SW 1271 (cell line): ENCODE results near the gene LPAR3.
"Not testable (repeated sequence)": the region's sequence is repeated elsewhere in the genome, so short reads cannot be mapped to it uniquely, and the experiment has no call there.

Experiments used
- DNase-seq, 2 experiments: peaks; one replicate each; lab custom pipeline; 2025; lab: John Stamatoyannopoulos, UW

LPAR3 gene, protein sequence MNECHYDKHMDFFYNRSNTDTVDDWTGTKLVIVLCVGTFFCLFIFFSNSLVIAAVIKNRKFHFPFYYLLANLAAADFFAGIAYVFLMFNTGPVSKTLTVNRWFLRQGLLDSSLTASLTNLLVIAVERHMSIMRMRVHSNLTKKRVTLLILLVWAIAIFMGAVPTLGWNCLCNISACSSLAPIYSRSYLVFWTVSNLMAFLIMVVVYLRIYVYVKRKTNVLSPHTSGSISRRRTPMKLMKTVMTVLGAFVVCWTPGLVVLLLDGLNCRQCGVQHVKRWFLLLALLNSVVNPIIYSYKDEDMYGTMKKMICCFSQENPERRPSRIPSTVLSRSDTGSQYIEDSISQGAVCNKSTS

GRCh38 chr1:84892705-84893618 is at the start of gene LPAR3:
TSS of gene LPAR3 (minus strand) at chr1:84893206. CDS start at chr1:84866120, 27,086 bp downstream.
- DNase-seq = peak in 1 of 2 experiments; percentile 27

DNA sequence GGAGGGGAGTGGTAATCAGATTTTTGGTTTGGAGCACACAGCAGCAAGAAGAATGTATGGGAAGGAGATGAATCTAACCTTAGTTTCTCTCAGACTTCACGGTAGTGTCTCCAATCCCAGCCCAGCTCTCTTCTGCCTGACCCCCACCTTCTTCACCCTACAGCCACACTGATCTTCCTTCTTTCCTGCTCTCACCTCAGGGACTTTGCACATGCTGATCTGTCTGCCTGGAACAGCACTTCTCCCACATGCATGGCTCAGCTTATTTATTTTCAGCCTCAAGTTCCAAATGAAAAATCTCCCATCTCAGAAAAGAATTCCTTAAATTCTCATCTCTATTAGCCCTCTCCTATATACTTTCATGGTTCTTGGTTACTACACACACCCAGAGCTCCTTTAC is 48.8 kb upstream of the LPAR3 start:
- DNase-seq = no peak

GRCh38 chr1:84940481-84940880 is 47.5 kb upstream of the LPAR3 start:
- DNase-seq = peak in 1 of 2 experiments; percentile 42

GRCh38 chr1:84939761-84940160 is 46.8 kb upstream of the LPAR3 start:
- no peak for DNase-seq

DNA sequence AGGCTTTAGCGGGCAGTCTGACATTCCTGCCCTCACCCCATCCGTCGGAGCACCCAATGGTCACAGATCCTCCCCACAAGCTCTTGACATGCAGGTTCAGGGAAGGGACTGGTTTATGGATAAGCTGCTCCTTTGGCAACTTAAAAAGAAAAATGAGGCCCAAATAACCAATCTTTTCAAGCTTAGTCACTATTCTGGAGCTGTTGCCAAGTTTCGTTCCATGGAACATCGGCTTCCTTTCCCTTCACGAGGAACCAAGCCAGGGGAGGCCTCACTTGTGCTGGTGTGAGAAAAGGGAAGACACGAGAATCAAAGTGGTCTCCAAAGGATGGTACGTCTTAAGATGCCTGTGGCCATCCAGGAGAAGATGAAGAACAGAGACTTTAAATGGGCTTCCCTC is 46.1 kb upstream of the LPAR3 start:
- no peak for DNase-seq

DNA sequence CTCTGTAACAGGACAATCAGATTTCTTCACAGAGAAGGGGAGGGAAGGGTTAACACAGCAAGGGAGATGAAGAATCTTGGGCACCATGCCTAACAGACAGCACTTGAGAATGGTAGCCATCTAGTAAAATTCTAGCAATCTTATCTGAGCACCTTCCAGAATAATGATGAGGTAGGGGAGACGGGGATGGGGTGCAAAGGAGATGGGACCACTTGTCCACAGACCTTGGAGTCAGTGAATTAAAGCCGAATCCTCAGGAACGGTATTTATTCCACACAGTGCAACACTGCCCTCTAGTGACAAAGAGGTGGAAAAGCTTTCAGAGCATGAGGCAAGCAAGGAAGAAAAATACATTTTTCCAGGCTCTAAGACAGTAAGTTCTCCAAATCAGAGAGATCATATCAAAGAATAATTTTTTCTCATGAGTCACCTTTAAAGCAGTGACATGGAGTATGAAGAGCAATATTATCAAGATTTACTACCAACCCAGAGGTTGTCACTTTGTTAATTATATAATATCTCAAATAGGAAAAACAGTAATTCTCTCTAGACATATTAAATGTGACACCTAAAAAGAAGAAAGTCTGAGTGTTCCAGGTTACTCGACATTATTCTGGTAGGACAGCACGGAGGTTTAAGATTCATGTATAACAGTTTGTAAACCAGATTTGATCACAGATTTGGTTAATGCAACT is 43.3 kb upstream of the LPAR3 start:
- peak; percentile 8 to 43 for DNase-seq

GRCh38 chr1:84933011-84933611 is 40.1 kb upstream of the LPAR3 start:
- DNase-seq = no peak

- no peak for DNase-seq
Observed at GRCh38 chr1:84930831-84931230, 37.8 kb upstream of the LPAR3 start.

- no peak for DNase-seq
Observed at GRCh38 chr1:84930329-84930728, 37.3 kb upstream of the LPAR3 start.

GRCh38 chr1:84929581-84929980 is 36.6 kb upstream of the LPAR3 start:
- no peak for DNase-seq

DNA sequence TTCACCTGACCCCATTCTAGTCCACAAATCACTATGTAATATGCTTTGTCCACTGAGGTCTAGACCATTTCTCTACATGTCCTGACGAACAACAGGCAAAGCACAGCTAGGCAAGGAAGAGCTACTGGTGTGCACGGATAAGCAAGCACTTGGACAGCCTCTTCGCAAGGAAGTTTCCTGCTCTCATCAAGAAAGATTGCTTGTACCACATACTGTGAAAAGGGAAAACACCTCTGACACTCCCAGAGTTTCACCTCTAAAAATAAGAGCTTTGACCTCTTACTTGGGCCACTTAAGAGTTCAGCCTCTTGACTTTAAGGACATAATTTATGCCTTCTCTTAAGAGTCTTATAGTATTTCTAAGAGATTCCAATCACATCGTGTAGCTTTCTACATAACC is 36.0 kb upstream of the LPAR3 start:
- DNase-seq = no peak

GRCh38 chr1:84923317-84923716 is 30.3 kb upstream of the LPAR3 start:
- DNase-seq = no peak

GRCh38 chr1:84920159-84920558 is 27.2 kb upstream of the LPAR3 start:
- DNase-seq = no peak

DNA sequence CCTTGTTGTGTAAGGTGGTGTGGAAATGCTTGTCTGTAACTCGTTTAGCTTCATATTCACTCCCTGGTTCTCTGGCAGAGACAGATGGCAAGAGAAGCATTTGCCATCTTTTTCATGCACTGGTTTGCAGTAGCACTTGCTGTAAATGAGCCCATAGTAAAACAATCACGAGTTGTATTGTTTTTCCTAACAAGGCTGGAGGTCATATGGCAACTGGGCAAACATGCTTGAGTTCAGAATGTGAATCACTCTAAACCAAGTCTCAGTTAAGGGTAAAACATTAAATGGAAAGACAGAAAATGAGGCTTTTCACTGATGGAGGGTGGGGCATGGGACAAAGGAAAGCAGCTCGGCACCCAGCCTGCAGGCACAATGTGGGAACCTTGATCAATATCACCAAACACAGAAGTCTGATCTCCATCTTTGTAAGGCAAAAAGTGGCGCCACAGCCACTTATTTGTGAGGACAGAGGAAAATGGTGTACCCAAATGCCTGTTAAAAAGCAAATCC is 26.5 kb upstream of the LPAR3 start:
- DNase-seq = no peak

GRCh38 chr1:84918726-84919336 is 25.8 kb upstream of the LPAR3 start:
- DNase-seq = no peak

GRCh38 chr1:84916897-84917296 is 23.9 kb upstream of the LPAR3 start:
- no peak for DNase-seq

- no peak for DNase-seq
Observed at GRCh38 chr1:84913555-84913892, 20.5 kb upstream of the LPAR3 start.

- no peak for DNase-seq
Observed at GRCh38 chr1:84912726-84913554, 19.9 kb upstream of the LPAR3 start.

DNA sequence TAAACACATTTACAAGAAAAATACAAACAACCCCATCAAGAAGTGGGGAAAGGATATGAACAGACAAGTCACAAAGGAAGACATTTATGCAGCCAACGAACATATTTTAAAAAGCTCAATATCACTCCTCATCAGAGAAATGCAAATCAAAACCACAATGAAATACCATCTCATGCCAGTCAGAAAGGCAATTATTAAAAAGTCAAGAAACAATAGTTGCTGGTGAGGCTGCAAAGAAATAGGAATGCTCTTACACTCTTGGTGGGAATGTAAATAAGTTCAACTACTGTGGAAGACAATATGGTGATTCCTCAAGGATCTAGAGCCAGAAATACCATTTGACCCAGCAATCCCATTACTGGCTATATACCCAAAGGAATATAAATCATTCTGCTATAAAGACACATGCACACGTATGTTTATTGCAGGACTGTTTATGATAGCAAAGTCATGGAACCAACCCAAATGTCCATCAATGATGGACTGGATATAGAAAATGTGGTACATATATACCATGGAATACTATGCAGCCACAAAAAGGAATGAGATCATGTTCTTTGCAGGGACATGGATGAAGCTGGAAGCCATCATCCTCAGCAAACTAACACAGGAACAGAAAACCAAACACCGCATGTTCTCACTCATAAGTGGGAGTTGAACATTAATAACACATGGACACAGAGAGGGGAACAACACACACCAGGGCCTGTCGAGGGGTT is 15.9 kb upstream of the LPAR3 start:
- DNase-seq = not testable (repeated sequence)
